ENCODE measurements around the gene CCNF.

The CCNF gene

DNA sequence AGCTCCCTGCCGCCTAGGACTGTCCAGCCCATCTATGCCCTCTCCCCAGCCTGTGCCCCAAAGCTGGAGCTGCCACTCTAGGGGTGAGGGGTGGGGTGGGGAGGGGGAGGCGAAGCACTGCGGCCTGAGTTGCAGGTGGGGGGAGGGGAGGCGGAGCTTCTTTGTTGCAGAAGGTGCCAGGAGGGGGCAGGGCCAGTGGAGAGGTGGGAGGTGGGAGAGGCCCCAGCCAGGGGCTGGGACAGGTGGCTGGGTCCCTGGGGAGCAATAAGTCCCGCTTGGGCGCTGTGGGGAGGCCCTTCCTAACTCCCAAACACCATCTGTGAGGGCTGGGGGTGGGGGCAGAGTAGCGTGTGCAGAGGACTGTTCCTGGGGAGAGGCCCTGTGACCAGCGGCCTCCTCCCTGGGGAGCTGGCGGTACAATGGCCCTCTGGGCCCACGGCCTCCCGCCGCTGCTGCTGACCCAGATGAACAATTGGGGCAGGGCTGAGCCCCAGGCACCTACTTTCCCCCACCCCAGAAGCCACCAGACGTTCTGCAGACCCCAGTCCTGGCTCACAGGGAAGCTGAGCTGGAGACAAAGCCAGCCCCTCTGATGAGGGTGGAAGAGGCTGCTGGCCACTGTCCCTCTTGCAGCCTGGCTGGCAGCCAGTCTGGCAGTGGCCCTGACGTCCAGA, 39.6 kb downstream of the CCNF start:
- DNase-seq (ENCODE audit: low read depth) = no peak
- H3K4me3 ChIP-seq (replicated peaks; ENCODE audit: low read depth, low read length) = no peak overlapping the region
- TF ChIP-seq, protein P1, sequence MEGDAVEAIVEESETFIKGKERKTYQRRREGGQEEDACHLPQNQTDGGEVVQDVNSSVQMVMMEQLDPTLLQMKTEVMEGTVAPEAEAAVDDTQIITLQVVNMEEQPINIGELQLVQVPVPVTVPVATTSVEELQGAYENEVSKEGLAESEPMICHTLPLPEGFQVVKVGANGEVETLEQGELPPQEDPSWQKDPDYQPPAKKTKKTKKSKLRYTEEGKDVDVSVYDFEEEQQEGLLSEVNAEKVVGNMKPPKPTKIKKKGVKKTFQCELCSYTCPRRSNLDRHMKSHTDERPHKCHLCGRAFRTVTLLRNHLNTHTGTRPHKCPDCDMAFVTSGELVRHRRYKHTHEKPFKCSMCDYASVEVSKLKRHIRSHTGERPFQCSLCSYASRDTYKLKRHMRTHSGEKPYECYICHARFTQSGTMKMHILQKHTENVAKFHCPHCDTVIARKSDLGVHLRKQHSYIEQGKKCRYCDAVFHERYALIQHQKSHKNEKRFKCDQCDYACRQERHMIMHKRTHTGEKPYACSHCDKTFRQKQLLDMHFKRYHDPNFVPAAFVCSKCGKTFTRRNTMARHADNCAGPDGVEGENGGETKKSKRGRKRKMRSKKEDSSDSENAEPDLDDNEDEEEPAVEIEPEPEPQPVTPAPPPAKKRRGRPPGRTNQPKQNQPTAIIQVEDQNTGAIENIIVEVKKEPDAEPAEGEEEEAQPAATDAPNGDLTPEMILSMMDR (IDR thresholded peaks at IDR 0.05; ENCODE audit: low read length, missing control alignments) = no peak

- no peak for DNase-seq (ENCODE audit: low read depth)
- H3K4me3 ChIP-seq (replicated peaks; ENCODE audit: low read depth, low read length) = no peak overlapping the region
- TF ChIP-seq, protein P1 (IDR thresholded peaks at IDR 0.05; ENCODE audit: low read length, missing control alignments) = no peak
These were observed 40.4 kb downstream of the CCNF start for GRCh38 chr16:2469399-2470233.

GRCh38 chr16:2470234-2470601, 41.0 kb downstream of the CCNF start:
- no peak overlapping the region for H3K4me3 ChIP-seq (replicated peaks; ENCODE audit: low read depth, low read length)
- TF ChIP-seq, protein P1 (IDR thresholded peaks at IDR 0.05; ENCODE audit: low read length, missing control alignments) = no peak
- DNase-seq (ENCODE audit: low read depth) = no peak

- DNase-seq (ENCODE audit: low read depth) = no peak
- TF ChIP-seq, protein P1 (IDR thresholded peaks at IDR 0.05; ENCODE audit: low read length, missing control alignments) = no peak
- H3K4me3 ChIP-seq (replicated peaks; ENCODE audit: low read depth, low read length) = no peak overlapping the region
These were observed 41.4 kb downstream of the CCNF start for GRCh38 chr16:2470603-2471015.

- no peak within 1 kb of the TSS for H3K4me3 ChIP-seq (replicated peaks; ENCODE audit: low read depth, low read length)
- DNase-seq (ENCODE audit: low read depth) = no peak
- TF ChIP-seq, protein P1 (IDR thresholded peaks at IDR 0.05; ENCODE audit: low read length, missing control alignments) = no peak
These were observed 41.9 kb downstream of the CCNF start, which contains the start of gene NTN3 for GRCh38 chr16:2471016-2471652. NTN3 (plus strand) TSS chr16:2471297; CDS start chr16:2471702, 405 bp downstream.

DNA sequence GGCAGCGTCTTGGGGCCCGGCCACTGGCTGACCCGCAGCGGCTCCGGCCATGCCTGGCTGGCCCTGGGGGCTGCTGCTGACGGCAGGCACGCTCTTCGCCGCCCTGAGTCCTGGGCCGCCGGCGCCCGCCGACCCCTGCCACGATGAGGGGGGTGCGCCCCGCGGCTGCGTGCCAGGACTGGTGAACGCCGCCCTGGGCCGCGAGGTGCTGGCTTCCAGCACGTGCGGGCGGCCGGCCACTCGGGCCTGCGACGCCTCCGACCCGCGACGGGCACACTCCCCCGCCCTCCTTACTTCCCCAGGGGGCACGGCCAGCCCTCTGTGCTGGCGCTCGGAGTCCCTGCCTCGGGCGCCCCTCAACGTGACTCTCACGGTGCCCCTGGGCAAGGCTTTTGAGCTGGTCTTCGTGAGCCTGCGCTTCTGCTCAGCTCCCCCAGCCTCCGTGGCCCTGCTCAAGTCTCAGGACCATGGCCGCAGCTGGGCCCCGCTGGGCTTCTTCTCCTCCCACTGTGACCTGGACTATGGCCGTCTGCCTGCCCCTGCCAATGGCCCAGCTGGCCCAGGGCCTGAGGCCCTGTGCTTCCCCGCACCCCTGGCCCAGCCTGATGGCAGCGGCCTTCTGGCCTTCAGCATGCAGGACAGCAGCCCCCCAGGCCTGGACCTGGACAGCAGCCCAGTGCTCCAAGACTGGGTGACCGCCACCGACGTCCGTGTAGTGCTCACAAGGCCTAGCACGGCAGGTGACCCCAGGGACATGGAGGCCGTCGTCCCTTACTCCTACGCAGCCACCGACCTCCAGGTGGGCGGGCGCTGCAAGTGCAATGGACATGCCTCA, 42.6 kb downstream of the CCNF start:
- H3K4me3 ChIP-seq (replicated peaks; ENCODE audit: low read depth, low read length) = no peak overlapping the region
- no peak for DNase-seq (ENCODE audit: low read depth)
- TF ChIP-seq, protein P1 (IDR thresholded peaks at IDR 0.05; ENCODE audit: low read length, missing control alignments) = no peak
